ENCODE measurements around the gene PHF12.

GRCh38 chr17:28983286-28984230, 32.2 kb upstream of the PHF12 start:
- no peak for TF ChIP-seq CTCF (IDR thresholded peaks at IDR 0.05; ENCODE audit: low read length)
- no peak for TF ChIP-seq EZH2 (IDR thresholded peaks at IDR 0.05; ENCODE audit: borderline replicate concordance, low read length)
